ENCODE measurements around the gene ZNF276.

- TF ChIP-seq, protein P1, sequence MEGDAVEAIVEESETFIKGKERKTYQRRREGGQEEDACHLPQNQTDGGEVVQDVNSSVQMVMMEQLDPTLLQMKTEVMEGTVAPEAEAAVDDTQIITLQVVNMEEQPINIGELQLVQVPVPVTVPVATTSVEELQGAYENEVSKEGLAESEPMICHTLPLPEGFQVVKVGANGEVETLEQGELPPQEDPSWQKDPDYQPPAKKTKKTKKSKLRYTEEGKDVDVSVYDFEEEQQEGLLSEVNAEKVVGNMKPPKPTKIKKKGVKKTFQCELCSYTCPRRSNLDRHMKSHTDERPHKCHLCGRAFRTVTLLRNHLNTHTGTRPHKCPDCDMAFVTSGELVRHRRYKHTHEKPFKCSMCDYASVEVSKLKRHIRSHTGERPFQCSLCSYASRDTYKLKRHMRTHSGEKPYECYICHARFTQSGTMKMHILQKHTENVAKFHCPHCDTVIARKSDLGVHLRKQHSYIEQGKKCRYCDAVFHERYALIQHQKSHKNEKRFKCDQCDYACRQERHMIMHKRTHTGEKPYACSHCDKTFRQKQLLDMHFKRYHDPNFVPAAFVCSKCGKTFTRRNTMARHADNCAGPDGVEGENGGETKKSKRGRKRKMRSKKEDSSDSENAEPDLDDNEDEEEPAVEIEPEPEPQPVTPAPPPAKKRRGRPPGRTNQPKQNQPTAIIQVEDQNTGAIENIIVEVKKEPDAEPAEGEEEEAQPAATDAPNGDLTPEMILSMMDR (IDR thresholded peaks at IDR 0.05), result no peak
- TF ChIP-seq POLR2A (IDR thresholded peaks at IDR 0.05), result no peak
These were observed 27.2 kb upstream of the ZNF276 start for GRCh38 chr16:89693931-89694783.
